ENCODE measurements around the gene LSS.

LSS gene

DNA sequence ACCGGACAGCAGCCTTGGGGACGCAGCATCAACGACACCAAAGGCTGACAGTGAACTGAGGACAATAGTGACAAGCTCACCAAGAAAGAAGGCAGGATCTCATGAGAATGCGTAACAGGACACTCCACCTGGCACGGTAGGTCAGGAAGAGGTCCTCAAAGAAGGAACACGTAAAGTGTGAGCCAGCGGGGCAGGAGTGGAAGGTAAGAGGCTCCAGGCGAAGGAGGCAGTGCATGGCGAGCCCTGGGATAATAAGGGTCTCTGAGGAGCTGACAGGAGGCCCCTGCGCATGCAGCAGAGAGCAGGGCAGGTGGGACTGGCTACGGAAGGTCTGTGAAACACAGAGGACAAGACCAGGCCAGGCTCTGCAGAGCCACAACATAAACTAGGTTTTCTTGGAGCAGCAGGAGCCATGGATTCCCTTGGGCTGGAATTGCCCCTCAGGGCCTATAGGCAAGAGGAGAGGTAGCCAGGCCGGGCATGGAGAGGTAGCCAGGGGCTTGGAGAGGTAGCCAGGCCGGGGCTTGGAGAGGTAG is 8.2 kb downstream of the LSS start:
- no peak overlapping the region for H3K4me3 ChIP-seq (replicated peaks; ENCODE audit: low read depth, low read length)
- no peak for DNase-seq (ENCODE audit: low read depth)
- TF ChIP-seq, protein P1, sequence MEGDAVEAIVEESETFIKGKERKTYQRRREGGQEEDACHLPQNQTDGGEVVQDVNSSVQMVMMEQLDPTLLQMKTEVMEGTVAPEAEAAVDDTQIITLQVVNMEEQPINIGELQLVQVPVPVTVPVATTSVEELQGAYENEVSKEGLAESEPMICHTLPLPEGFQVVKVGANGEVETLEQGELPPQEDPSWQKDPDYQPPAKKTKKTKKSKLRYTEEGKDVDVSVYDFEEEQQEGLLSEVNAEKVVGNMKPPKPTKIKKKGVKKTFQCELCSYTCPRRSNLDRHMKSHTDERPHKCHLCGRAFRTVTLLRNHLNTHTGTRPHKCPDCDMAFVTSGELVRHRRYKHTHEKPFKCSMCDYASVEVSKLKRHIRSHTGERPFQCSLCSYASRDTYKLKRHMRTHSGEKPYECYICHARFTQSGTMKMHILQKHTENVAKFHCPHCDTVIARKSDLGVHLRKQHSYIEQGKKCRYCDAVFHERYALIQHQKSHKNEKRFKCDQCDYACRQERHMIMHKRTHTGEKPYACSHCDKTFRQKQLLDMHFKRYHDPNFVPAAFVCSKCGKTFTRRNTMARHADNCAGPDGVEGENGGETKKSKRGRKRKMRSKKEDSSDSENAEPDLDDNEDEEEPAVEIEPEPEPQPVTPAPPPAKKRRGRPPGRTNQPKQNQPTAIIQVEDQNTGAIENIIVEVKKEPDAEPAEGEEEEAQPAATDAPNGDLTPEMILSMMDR (IDR thresholded peaks at IDR 0.05; ENCODE audit: low read length, missing control alignments) = no peak

DNA sequence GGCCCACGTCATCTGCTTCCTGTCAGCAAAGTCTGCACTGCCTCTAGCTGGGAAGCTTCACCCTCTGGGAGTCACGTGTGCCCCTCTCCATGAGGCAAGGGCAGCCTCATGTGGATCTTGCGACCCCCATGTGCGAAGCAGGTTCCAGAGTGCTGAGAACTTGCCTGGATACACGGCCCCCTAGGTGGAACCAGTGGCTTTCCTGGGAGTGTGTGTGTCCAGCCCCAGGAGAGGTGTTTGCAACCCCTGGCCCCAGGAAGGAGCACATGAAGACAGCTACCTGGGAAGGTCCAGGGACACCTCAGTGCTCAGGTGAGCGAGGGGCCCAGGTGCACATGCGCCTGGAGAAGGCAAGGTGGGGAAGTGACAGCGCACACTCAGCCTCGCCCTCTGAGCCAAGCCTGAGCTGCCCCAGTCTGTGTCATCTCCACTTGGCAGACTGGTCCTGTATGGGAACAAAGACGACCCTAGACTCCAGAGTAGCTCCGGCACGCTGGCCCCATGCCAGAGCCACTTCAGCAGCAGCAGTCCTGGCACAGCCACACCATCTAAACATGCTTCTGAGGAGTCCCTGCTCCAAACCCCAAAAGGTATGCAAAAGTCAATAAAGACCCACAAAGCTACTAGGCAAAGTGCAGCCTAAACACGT is 8.9 kb downstream of the LSS start:
- H3K4me3 ChIP-seq (replicated peaks; ENCODE audit: low read depth, low read length) = no peak overlapping the region
- no peak for DNase-seq (ENCODE audit: low read depth)
- TF ChIP-seq, protein P1 (IDR thresholded peaks at IDR 0.05; ENCODE audit: low read length, missing control alignments) = no peak

DNA sequence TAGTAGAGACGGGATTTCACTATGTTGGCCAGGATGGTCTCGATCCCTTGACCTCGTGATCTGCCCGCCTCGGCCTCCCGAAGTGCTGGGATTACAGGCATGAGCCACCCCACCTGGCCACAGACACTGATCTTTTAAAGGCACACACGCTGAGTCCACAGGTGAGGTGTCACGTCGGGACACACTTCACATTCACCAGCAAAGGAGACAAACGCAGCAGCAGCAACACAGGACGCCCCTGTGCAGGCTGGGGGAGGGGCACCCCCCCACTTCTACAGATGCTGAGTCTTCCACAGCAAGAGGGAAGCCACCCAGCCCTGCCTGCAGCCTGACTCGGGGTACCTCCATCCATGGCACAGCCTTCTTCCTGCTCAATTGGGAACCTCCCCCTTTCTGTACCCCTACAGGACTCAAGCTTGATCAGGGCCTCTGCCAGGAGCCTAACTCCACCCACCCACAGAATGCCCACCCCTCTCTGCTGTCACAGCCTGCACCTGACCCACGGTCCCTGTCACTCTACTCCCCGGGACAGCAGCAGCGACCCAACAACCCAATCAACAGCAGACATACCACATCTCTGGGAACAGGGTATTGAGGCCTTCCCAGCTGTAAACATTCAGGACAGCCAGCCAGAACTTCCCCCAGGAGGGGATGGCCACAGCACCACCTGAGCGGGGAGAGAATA is 9.5 kb downstream of the LSS start:
- no peak for DNase-seq (ENCODE audit: low read depth)
- no peak overlapping the region for H3K4me3 ChIP-seq (replicated peaks; ENCODE audit: low read depth, low read length)
- TF ChIP-seq, protein P1 (IDR thresholded peaks at IDR 0.05; ENCODE audit: low read length, missing control alignments) = no peak

GRCh38 chr21:46217511-46218196 is 10.9 kb downstream of the LSS start:
- no peak for DNase-seq (ENCODE audit: low read depth)
- TF ChIP-seq, protein P1 (IDR thresholded peaks at IDR 0.05; ENCODE audit: low read length, missing control alignments) = no peak
- H3K4me3 ChIP-seq (replicated peaks; ENCODE audit: low read depth, low read length) = no peak overlapping the region

DNA sequence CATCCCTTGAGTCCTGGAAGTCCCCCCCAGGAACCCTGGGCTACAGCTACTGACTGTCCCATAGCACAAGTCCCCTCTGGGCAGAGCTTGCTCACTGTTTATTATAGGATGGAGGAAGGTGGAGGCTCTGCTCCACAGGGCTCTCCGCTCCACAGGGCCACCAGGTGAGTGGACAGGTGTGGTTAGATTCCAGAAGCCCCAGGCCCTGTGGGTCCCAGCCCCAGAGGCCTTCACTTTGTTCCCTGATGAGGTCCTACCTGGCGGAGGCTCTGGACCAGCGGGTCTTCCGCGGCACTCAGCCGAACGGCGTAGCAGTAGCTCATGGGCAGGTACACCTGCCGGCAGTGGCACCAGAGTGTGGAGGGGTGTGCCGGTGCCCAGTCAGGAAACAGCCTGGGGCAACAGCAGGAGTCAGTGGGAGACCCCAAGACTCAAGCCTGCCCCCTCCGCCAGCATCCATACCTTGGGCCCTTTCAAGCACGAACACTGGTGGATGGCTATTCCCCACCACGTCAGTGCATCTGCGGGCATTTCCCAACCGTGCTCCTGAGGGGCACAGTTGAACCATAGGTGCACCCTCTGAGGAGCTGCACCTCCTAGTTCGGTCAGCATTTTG is 12.3 kb downstream of the LSS start:
- DNase-seq (ENCODE audit: low read depth) = no peak
- H3K4me3 ChIP-seq (replicated peaks; ENCODE audit: low read depth, low read length) = no peak overlapping the region
- TF ChIP-seq, protein P1 (IDR thresholded peaks at IDR 0.05; ENCODE audit: low read length, missing control alignments) = no peak

- no peak overlapping the region for H3K4me3 ChIP-seq (replicated peaks; ENCODE audit: low read depth, low read length)
- TF ChIP-seq, protein P1 (IDR thresholded peaks at IDR 0.05; ENCODE audit: low read length, missing control alignments) = no peak
Measured at GRCh38 chr21:46215436-46216131, 13.0 kb downstream of the LSS start.

More at GRCh38 chr21:46215436-46216131, 13.0 kb downstream of the LSS start:
- no peak for DNase-seq (ENCODE audit: low read depth)

All from fibroblast of pulmonary artery (primary cell).